ENCODE results near the gene NYNRIN.

DNA sequence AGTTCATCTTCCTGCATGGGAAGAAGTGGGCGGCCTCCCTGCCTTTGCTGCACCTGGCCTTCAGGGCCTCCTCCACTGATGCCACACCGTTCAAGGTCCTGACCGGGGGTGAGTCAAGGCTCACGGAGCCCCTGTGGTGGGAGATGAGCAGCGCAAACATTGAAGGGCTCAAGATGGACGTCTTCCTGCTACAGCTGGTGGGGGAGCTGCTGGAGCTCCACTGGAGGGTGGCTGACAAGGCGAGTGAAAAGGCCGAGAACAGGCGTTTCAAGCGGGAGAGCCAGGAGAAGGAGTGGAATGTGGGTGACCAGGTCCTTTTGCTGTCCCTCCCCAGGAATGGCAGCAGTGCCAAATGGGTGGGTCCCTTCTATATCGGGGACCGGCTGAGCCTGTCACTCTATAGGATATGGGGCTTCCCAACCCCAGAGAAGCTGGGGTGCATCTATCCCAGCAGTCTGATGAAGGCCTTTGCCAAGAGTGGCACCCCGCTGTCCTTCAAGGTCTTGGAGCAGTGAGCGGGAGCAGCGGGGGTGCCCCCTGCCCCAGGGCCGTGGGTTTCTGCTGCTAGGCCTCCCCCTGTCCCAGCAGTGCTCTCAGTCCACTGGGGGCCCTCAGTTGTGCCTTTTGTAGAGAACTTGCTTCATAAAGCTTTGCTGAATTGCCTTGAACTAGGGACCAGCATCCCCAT, 18.3 kb downstream of the NYNRIN start:
- TF ChIP-seq, protein P1, sequence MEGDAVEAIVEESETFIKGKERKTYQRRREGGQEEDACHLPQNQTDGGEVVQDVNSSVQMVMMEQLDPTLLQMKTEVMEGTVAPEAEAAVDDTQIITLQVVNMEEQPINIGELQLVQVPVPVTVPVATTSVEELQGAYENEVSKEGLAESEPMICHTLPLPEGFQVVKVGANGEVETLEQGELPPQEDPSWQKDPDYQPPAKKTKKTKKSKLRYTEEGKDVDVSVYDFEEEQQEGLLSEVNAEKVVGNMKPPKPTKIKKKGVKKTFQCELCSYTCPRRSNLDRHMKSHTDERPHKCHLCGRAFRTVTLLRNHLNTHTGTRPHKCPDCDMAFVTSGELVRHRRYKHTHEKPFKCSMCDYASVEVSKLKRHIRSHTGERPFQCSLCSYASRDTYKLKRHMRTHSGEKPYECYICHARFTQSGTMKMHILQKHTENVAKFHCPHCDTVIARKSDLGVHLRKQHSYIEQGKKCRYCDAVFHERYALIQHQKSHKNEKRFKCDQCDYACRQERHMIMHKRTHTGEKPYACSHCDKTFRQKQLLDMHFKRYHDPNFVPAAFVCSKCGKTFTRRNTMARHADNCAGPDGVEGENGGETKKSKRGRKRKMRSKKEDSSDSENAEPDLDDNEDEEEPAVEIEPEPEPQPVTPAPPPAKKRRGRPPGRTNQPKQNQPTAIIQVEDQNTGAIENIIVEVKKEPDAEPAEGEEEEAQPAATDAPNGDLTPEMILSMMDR (IDR thresholded peaks at IDR 0.05), result no peak
- TF ChIP-seq ZFX (IDR thresholded peaks at IDR 0.05; ENCODE audit: borderline replicate concordance), result no peak
